ENCODE data around the gene GAMT.

The GAMT gene

DNA sequence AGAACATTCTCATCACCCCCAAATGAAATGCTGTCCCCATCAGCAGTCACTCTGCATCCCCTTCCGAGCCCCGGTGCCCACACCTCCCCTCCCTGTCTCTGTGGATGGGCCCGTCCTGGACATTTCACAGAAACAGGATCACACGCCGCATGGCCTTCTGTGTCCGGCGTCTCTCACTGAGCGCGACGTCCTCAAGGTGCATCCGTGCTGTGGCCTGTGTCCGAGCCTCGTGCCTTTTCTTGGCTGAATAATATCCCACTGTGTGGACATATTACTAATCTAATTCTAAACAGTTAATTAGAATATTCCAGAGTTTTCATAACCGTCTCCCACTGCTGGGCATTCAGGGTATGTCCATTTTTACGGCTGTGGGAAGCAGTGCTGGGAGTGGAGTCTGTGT lies 8.9 kb downstream of the GAMT start:
- DNase-seq (ENCODE audit: low spot score), result no peak
- ChIA-PET POLR2A (ENCODE audit: low non-redundant PET) (no interaction called here), CTCF (no interaction called here)
- TF ChIP-seq, protein P1, sequence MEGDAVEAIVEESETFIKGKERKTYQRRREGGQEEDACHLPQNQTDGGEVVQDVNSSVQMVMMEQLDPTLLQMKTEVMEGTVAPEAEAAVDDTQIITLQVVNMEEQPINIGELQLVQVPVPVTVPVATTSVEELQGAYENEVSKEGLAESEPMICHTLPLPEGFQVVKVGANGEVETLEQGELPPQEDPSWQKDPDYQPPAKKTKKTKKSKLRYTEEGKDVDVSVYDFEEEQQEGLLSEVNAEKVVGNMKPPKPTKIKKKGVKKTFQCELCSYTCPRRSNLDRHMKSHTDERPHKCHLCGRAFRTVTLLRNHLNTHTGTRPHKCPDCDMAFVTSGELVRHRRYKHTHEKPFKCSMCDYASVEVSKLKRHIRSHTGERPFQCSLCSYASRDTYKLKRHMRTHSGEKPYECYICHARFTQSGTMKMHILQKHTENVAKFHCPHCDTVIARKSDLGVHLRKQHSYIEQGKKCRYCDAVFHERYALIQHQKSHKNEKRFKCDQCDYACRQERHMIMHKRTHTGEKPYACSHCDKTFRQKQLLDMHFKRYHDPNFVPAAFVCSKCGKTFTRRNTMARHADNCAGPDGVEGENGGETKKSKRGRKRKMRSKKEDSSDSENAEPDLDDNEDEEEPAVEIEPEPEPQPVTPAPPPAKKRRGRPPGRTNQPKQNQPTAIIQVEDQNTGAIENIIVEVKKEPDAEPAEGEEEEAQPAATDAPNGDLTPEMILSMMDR (conservative IDR thresholded peaks at IDR 0.05; ENCODE audit: low read depth), result no peak
- H3K27ac ChIP-seq, result peak overlapping the region; percentile 78

DNA sequence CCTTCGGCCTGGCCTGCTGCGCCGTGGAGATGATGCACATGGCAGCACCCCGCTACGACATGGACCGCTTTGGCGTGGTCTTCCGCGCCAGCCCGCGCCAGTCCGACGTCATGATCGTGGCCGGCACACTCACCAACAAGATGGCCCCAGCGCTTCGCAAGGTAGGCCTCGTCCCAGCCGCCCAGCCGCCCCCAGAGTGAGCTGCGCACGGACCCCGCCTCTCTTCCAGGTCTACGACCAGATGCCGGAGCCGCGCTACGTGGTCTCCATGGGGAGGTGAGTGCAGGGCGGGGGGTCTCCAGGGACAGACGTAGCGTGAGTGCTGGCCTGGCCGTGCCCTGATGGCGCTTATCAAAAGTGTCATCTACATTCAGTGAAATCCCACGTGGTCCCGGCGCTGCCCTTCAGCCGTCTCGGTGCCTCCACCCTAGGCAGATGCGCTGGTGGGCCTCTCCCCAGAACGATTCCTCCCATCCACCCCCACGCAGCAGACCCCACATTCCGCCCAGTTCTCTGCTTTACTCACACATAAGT lies 10.4 kb downstream of the GAMT start:
- POLR2A ChIA-PET (ENCODE audit: low non-redundant PET), result no interaction called here
- DNase-seq (ENCODE audit: low spot score), result no peak
- CTCF ChIA-PET, result interaction anchor here (0.6 kb wide), 1 partner anchor 46 kb away, joined by 3 read pairs; no protein-coding TSS in a partner anchor
- TF ChIP-seq, protein P1 (conservative IDR thresholded peaks at IDR 0.05; ENCODE audit: low read depth), result no peak
- no peak overlapping the region for H3K27ac ChIP-seq

DNA sequence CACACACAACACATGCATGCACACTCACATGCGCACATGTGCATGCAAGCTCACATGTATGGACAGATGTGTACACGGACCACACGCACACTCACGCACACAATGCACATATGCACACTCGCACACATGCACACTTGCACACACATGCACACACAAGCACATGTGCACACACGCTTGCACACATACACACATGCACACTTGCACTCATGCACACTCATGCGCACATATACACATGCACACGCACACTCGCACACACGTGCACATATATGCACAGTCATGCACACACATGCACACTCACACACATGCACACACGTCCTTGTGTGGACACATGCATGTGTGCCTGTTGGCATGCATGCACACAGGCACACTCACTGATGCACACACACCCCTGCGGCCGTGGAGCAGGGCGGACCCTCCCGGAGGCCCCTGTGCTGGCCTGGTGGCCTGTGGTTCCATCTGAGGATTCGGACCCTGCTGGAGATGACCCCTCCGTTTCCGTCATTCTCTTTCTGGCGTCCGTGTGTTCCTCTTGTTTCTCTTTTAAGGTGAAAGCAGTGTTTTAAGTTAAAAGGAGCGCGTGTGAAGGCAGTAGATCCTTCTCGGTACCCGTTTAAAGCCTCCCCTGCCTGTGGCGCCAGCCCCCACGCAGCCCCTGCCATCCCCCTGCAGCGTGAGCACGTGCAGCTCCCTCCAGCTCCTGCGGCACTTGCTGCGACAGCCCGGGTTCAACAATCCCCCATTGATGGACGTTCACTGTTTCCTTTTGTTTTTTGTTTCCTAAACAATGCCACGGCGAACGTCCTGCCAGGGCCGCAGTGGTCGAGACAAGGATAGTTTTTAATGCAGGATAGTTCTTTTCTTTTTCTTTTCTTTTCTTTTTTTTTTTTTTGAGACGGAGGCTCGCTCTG lies 12.1 kb downstream of the GAMT start:
- DNase-seq (ENCODE audit: low spot score), result no peak
- H3K27ac ChIP-seq, result peak overlapping the region; percentile 90; the same call in 1 of the 2 replicates
- TF ChIP-seq, protein P1 (conservative IDR thresholded peaks at IDR 0.05; ENCODE audit: low read depth), result no peak
- ChIA-PET POLR2A (ENCODE audit: low non-redundant PET) (no interaction called here), CTCF (no interaction called here)

DNA sequence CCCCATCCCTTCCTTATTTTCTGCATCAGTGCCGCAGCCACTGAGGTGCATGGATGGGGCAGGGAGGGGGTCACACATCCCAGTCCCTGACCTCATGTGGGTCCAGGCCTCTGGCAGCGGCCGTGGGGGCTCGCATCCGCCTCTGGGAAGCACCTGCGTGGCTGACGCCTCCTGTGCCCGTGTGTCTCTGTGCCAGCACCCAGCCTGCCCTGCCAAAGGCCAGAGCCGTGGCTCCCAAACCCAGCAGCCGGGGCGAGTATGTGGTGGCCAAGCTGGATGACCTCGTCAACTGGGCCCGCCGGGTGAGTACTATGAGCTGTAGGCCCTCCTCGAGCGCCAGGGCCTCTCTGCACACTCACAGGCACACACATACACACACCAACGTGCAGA lies 12.7 kb downstream of the GAMT start:
- peak overlapping the region; percentile 90; the same call in 1 of the 2 replicates for H3K27ac ChIP-seq
- TF ChIP-seq, protein P1 (conservative IDR thresholded peaks at IDR 0.05; ENCODE audit: low read depth), result no peak
- no peak for DNase-seq (ENCODE audit: low spot score)
- POLR2A ChIA-PET (ENCODE audit: low non-redundant PET), result no interaction called here
- CTCF ChIA-PET, result no interaction called here

DNA sequence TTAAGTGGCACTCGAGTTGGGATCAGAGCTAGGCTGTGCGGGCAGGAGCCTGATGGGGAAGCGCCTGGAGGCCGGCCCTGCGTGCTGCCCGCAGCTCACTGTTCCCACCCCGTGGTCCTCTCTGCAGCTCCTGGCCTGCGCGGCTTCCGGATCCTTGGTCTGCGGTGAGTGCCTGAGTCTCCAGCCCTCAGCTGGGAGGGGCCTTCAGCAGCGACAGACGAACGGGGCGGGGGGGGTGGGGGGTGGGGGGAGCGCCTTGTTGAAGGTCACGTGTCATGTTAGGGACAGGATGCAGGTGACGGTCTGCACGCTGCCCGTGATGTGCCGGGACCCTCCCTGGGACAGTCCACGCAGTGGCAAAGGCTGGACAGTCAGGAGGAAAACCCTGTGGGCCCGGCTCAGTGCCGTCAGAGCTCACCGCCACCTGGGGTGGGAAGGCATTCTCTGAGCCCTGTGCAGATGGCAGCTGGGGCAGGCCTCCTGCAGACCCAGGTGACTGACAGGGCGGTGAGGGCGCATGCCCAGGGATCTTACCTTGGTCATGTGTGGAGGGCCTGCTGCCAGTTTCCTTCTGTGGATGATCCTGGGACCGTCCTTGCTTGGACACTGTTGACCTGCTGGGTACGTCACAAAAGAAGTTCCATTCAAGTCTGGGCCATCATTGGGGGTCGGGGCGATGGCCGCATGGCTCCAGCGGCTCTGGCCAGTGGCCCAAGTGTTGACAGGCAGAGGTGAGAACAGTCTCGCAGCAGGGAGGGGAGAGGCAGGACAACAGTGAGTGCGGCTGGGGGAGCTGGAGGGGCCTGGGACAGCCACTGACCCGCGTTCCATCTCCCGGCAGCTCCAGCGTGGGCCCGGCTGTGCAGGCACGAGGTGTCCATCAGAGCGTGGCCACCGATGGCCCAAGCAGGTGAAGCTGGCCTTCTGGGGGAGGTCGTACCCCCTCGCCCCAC lies 13.4 kb downstream of the GAMT start:
- DNase-seq (ENCODE audit: low spot score), result no peak
- ChIA-PET POLR2A (ENCODE audit: low non-redundant PET) (interaction anchor here (0.6 kb wide), 1 partner anchor 56 kb away, joined by 12 read pairs; no protein-coding TSS in a partner anchor), CTCF (no interaction called here)
- TF ChIP-seq, protein P1 (conservative IDR thresholded peaks at IDR 0.05; ENCODE audit: low read depth), result no peak
- peak overlapping the region; percentile 90 for H3K27ac ChIP-seq
